Amygdala (tissue), 56 donors: Measurements from ENCODE around the gene ZFP1.

Experiments
- DNase-seq, 56 donors: peaks; one replicate each; lab custom pipeline; 2025; lab: John Stamatoyannopoulos, UW

ZFP1 gene

DNA sequence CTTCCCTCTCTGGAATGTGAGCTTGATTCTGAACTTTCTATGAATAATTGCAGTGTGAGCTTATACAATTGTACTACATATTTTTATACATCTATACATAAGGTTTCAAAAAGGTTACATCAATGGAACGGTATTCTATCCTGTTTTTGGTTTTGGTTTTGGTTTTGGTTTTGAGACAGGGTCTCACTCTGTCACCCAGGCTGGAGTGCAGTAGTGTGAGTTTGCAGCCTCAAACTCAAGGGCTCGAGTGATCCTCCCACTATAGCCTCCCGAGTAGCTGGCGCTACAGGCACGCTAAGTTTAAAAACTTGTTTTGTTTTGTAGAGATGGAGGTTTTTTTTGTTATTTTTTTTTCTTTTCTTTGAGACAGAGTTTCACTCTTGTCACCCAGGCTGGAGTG lies 71.5 kb downstream of the ZFP1 start:
- DNase-seq: no peak
